Ramos (cell line): Measurements from ENCODE around the gene MAP3K2.
"Not testable (repeated sequence)": the region's sequence is repeated elsewhere in the genome, so short reads cannot be mapped to it uniquely, and the experiment has no call there.

Experiments used
- in situ Hi-C: fragments of 300-500 bp; cut with MboI; formaldehyde crosslinking; loops from one replicate; pipeline ENCODE4 v1.14.3; 2022; ENCODE audit warnings: low sequenced_read_pairs; ENCODE audit not compliant: unreplicated experiment

Gene MAP3K2

DNA sequence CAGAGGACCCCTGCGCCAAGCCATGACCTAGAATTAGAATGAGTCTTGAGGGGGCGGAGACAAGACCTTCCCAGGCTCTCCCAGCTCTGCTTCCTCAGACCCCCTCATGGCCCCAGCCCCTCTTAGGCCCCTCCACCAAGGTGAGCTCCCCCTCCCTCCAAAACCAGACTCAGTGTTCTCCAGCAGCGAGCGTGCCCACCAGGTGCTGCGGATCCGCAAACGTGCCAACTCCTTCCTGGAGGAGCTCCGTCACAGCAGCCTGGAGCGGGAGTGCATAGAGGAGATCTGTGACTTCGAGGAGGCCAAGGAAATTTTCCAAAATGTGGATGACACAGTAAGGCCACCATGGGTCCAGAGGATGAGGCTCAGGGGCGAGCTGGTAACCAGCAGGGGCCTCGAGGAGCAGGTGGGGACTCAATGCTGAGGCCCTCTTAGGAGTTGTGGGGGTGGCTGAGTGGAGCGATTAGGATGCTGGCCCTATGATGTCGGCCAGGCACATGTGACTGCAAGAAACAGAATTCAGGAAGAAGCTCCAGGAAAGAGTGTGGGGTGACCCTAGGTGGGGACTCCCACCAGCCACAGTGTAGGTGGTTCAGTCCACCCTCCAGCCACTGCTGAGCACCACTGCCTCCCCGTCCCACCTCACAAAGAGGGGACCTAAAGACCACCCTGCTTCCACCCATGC, 33.5 kb upstream of the MAP3K2 start:
- in situ Hi-C loops, result no loop called here

DNA sequence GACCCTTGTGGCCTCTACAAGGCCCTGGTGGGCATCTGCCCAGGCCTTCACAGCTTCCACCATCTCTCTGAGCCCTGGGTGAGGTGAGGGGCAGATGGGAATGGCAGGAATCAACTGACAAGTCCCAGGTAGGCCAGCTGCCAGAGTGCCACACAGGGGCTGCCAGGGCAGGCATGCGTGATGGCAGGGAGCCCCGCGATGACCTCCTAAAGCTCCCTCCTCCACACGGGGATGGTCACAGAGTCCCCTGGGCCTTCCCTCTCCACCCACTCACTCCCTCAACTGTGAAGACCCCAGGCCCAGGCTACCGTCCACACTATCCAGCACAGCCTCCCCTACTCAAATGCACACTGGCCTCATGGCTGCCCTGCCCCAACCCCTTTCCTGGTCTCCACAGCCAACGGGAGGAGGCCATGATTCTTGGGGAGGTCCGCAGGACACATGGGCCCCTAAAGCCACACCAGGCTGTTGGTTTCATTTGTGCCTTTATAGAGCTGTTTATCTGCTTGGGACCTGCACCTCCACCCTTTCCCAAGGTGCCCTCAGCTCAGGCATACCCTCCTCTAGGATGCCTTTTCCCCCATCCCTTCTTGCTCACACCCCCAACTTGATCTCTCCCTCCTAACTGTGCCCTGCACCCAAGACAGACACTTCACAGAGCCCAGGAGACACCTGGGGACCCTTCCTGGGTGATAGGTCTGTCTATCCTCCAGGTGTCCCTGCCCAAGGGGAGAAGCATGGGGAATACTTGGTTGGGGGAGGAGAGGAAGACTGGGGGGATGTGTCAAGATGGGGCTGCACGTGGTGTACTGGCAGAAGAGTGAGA, 32.5 kb upstream of the MAP3K2 start:
- in situ Hi-C loops, result no loop called here

DNA sequence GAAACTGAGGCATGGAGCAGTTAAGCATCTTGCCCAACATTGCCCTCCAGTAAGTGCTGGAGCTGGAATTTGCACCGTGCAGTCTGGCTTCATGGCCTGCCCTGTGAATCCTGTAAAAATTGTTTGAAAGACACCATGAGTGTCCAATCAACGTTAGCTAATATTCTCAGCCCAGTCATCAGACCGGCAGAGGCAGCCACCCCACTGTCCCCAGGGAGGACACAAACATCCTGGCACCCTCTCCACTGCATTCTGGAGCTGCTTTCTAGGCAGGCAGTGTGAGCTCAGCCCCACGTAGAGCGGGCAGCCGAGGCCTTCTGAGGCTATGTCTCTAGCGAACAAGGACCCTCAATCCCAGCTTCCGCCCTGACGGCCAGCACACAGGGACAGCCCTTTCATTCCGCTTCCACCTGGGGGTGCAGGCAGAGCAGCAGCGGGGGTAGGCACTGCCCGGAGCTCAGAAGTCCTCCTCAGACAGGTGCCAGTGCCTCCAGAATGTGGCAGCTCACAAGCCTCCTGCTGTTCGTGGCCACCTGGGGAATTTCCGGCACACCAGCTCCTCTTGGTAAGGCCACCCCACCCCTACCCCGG, 31.8 kb upstream of the MAP3K2 start:
- in situ Hi-C loops, result loop anchor here (5.0 kb wide), 1 partner anchor 77 kb away; no protein-coding TSS in a partner anchor

- in situ Hi-C loops, result loop anchor here (5.0 kb wide), 1 partner anchor 77 kb away; no protein-coding TSS in a partner anchor
Observed at GRCh38 chr2:127419112-127419430, 31.3 kb upstream of the MAP3K2 start.

GRCh38 chr2:127418300-127419111, 30.7 kb upstream of the MAP3K2 start, which contains the start of gene PROC:
Gene PROC (plus strand): TSS chr2:127418427. CDS start chr2:127419943, 1,516 bp downstream.
- in situ Hi-C loops, result loop anchor here (5.0 kb wide), 1 partner anchor 76 kb away; no protein-coding TSS in a partner anchor

DNA sequence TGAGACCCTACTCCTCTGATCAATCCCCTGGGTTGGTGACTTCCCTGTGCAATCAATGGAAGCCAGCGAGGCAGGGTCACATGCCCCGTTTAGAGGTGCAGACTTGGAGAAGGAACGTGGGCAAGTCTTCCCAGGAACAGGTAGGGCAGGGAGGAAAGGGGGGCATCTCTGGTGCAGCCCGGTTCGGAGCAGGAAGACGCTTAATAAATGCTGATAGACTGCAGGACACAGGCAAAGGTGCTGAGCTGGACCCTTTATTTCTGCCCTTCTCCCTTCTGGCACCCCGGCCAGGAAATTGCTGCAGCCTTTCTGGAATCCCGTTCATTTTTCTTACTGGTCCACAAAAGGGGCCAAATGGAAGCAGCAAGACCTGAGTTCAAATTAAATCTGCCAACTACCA, 29.6 kb upstream of the MAP3K2 start:
- in situ Hi-C loops, result loop anchor here (5.0 kb wide), 1 partner anchor 75 kb away; no protein-coding TSS in a partner anchor

- in situ Hi-C loops, result loop anchor here (5.0 kb wide), 1 partner anchor 74 kb away; no protein-coding TSS in a partner anchor
Observed at GRCh38 chr2:127416506-127417001, 28.8 kb upstream of the MAP3K2 start.

DNA sequence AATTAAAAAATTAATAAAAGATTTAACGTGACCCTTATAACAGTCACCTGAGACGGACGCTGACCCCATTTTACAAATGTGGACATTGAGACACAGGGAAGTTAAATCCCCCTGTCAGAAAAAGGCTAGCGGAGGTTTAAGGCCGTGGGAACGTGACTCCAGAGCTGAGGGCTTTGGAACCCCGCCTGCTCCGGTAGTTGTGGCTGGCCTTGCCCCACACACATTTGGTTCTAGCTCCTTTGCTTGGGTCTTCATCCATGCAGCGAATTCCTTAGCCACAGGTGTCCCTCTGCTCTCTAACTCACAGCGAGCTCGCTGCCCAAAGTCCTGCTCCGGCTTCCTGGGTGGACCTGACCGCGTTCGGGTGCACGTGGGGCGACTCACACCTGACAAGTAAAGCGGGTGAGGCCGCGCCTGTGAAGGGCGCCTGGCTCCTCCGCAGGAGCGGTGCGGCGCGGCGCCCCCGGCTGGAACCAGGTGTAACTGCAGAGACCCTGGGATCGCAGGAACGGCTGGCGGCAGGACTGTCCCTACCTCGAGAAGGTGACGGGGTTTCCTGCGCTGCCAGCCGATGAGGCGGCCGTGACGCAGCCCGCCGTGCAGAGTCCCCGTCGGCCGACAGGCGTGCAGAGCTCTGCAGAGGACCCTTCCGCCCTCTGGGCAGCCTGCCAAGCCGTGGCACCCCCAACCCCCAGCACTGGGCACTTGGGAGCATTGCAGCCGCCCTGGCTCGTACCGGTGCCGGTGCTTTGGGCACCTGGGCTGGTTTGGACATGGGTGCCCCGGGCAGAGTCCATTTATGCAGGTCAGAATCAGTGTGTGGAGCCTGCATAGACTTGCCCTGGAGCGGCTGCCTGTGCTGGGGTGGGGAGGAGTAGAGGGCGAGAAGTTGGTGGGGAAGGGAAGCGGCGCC, 28.1 kb upstream of the MAP3K2 start:
- in situ Hi-C loops, result loop anchor here (5.0 kb wide), 1 partner anchor 74 kb away; no protein-coding TSS in a partner anchor

GRCh38 chr2:127414638-127415592, 27.1 kb upstream of the MAP3K2 start:
- in situ Hi-C loops, result loop anchor here (5.0 kb wide), 1 partner anchor 73 kb away; no protein-coding TSS in a partner anchor

DNA sequence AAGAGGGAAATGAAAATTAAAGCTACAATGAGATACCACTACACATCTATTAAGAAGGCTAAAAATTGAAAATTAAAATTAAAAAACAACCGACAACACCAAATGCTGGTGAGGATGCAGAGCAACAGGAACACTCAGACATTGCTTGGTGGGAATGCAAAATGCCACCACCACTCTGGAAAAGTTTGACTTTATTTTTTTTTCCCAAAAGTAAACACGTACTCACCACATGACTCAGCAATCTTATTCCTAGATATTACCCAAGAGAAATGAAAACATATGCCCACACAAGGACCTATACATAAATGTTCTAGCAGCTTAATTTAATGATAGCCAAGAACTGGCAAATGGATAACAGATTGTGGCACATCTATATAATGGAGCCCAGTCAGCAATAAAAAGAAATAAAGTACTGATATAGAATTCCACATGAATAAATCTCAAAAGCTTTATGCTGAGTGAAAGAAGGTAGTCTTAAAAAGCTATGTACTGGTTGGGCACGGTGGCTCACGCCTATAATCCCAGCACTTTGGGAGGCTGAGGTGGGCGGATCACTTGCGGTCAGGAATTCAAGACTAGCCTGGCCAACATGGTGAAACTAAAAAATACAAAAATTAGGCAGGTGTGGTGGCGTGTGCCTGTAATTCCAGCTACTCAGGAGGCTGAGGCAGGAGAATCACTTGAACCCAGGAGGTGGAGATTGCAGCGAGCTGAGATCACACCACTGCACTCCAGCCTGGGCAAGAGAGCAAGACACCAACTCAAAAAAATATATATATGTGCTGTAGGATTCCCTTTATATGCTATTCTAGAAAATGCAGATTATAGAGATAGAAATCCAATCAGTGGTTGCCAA, 26.2 kb upstream of the MAP3K2 start:
- in situ Hi-C loops, result no loop called here

GRCh38 chr2:127413200-127413599, 25.4 kb upstream of the MAP3K2 start:
- in situ Hi-C loops, result no loop called here

- in situ Hi-C loops, result no loop called here
Observed at GRCh38 chr2:127411653-127412369, 24.0 kb upstream of the MAP3K2 start.

DNA sequence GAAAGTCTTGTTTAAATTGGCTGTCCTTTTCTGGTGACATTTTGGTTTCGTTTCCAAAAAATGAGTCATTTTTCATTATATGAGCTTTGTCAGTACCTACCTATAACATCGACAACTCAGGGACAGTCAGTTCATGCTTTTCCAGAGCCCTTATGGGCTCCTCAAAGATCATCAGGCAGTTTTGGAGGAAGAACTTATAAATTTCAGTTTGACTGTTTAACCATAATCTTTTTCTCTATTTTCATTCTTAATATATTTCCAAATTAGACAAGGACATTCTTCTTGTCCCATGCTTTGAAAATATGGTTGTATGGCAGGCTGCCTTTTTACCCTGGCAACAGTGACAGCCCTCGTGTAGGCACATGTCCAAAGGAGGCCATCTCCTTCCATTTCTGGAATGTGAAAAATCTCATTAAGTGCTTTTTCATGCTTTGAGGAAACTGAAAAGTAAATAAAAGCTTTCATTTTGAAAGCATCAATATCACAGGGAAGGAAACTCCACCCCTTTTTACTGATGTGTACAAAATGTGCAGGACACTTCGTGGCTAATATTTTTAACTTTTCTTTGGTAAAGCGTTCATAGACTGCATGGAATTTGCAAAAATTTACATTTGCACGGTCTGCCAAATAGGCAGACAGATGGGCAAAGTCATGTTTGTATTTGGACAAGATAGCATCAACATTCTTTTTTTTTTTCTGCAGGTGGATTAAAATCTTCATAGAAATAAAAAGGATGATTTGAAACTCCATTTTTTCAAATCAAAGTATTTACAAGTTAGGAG, 23.3 kb upstream of the MAP3K2 start:
- in situ Hi-C loops, result no loop called here

DNA sequence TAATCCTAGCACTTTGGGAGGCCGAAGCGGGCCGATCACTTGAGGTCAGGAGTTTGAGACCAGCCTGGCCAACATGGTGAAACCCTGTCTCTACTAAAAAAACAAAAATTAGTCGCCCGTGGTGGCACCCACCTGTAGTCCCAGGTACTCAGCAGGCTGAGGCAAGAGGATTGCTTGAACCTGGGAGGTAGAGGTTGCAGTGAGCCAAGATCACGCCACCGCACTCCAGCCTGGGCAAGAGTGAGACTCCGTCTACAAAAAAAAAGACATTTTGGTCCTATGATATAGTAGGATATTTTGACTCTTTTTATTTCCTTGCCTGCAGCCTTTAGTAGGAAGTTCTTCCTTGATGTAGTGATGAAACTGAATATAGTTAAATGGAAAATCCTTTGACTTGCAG, 21.9 kb upstream of the MAP3K2 start:
- in situ Hi-C loops, result not testable (repeated sequence)

GRCh38 chr2:127408807-127409099, 21.0 kb upstream of the MAP3K2 start:
- in situ Hi-C loops, result no loop called here
